ENCODE data around the gene PRDM15. TPM values are rescaled to one million over a fixed set of nuclear protein-coding genes. Genes with fewer than 3 reads are reported as not detected.
A peak's percentile ranks its signal among the peaks of the same experiment; 100 is the strongest.

Gene PRDM15
- total RNA-seq, 2 experiments from 2014 or later: 7.0 to 8.1 TPM

DNA sequence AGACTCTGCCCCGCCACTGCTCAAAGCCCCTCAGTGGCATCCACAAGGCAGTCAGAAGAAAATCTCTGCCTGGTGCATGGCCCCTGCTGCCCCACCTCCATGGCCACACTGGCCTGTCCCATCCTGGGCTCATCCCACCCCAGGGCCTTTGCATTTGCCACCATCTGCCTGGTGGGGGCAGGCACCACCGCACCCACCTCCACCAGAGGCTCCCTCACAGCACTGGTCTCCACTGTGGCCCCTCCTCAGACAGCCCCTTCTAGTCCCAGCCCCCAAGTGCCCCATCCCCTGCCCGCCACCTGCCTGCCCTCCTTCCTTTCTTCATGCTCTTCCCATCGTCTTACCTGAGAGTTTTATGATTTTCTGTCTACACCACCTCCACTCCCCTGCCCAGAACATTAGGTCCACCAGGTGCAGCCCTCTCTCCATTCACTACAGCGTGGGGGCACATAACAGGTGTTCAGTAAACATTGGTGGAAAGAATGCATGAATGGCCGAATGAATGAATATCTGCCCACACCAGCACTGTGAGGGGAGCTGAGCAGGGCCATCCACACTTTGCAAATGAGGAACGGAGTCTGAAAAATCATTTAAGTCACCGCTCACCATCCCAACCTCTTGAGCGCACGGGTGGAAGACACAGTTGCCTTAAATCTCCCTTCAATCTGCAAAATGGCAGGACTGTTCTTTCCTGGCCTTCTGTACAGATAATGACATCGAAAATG lies 2.1 kb downstream of the PRDM15 start:
- DNase-seq: no peak
- Mint-ChIP-seq H3K9me3 (no peaks in the 10 kb centered on the region), H3K27me3 (no peaks in the 10 kb centered on the region), H3K36me3 (ENCODE audit: low read depth) (peaks cover 2% of the 10 kb centered on the region), H3K4me1 (peaks cover 25% of the 10 kb centered on the region), H3K4me3 (no peak overlapping the region), H3K27ac (no peak overlapping the region)
- POLR2A ChIA-PET: interaction anchor here (0.7 to 1.5 kb wide), 5 partner anchors 11 to 312 kb away, joined by 3 to 16 read pairs (median 4); partner anchors contain the start of gene ZBTB21
- CTCF ChIA-PET: interaction anchor here (0.8 to 1.7 kb wide), 6 partner anchors 19 to 594 kb away, joined by 3 to 11 read pairs (median 4); no protein-coding TSS in a partner anchor

DNA sequence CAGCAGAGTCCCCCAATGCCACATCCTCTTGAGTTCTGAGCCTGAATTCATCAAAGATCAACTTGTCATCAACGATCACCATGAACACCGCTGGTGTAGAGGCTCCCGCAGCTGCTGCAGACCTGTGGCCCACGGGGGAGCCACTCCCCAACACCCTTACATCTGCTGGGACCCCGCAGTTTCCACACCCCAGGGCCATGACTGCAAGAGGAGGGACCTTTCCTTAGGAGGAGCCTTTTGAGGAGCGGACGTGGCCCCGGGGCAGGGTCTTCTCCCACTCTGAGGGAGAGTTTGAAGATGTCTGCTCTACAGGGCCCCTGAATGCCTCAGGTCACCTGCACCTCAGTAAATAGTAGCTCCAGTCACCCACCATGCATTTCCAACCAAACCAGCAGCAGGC lies 2.7 kb downstream of the PRDM15 start:
- Mint-ChIP-seq H3K4me3 (no peak overlapping the region), H3K4me1 (peaks cover 25% of the 10 kb centered on the region), H3K36me3 (ENCODE audit: low read depth) (peaks cover 2% of the 10 kb centered on the region), H3K9me3 (no peaks in the 10 kb centered on the region), H3K27ac (no peak overlapping the region), H3K27me3 (no peaks in the 10 kb centered on the region)
- no peak for DNase-seq
- ChIA-PET CTCF (no interaction called here), POLR2A (no interaction called here)

DNA sequence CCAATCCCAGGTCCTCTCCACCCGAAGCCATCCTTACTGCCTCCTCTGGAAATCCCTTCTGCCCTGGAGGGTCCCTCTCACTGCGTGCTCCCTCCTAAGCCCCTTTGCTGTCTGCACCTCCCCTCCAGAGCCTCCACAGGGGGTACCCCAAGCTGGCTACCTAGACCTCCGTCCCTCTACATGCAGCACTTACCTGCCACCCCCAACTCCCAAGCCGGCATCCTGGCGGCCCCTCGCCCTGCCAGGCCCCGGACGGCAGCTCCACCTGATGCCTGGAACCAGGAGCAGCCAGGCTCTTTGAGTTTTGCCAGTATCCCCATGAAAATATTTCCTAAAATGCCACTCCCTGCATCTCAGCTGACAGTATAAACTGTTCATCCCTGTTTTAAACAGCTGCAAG lies 4.1 kb downstream of the PRDM15 start:
- H3K36me3 Mint-ChIP-seq (ENCODE audit: low read depth): peaks cover 2% of the 10 kb centered on the region
- no peak for DNase-seq
- no peaks in the 10 kb centered on the region for H3K27me3 Mint-ChIP-seq
- ChIA-PET POLR2A (no interaction called here), CTCF (no interaction called here)
- H3K27ac Mint-ChIP-seq: no peak overlapping the region
- H3K9me3 Mint-ChIP-seq: no peaks in the 10 kb centered on the region
- no peak overlapping the region for H3K4me3 Mint-ChIP-seq
- peaks cover 22% of the 10 kb centered on the region for H3K4me1 Mint-ChIP-seq

DNA sequence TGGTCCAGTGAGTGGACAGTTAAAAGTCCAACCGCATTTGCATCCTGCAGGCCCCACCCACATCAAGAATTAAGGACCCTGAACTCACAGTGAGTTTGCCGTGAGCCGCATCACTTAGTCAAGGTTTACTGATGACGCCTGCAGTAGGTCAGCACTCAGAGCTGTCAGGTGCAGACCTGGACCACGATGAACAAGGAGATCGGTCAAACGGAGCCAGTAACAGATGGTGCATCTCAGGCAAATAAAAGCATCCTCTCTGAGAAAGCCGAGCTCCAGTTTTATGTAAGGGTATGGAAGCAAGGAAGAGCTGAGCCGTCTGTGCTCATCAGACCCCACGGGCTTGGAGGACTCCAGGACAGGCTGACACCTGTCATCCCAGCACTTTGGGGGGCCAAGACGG lies 4.5 kb downstream of the PRDM15 start:
- Mint-ChIP-seq H3K36me3 (ENCODE audit: low read depth) (peaks cover 2% of the 10 kb centered on the region), H3K27ac (no peak overlapping the region), H3K4me1 (peaks cover 18% of the 10 kb centered on the region), H3K9me3 (no peaks in the 10 kb centered on the region), H3K4me3 (no peak overlapping the region), H3K27me3 (no peaks in the 10 kb centered on the region)
- no peak for DNase-seq
- ChIA-PET CTCF (no interaction called here), POLR2A (no interaction called here)

DNA sequence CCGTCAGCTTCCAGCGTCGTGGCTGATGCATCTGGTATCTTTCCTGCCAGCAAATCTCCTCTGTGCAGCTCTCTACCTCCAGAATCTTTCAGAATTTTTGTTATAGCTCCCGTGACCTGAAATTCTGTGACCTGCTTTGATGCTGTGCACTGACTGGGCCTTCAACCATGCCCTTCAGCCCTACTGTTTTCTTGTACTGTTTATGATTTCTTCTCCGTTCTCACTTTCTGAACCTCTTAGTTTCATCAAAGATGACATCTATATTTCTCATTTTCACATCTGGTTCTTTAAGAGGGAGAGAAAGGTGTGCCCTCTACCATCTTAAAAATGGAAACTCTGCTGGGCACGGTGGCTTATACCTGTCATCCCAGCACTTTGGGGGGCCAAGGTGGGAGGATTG lies 5.7 kb downstream of the PRDM15 start:
- DNase-seq: no peak
- ChIA-PET CTCF (no interaction called here), POLR2A (no interaction called here)
- Mint-ChIP-seq H3K27me3 (no peaks in the 10 kb centered on the region), H3K36me3 (ENCODE audit: low read depth) (peaks cover 2% of the 10 kb centered on the region), H3K4me1 (peaks cover 18% of the 10 kb centered on the region), H3K4me3 (no peak overlapping the region), H3K9me3 (no peaks in the 10 kb centered on the region), H3K27ac (no peak overlapping the region)

DNA sequence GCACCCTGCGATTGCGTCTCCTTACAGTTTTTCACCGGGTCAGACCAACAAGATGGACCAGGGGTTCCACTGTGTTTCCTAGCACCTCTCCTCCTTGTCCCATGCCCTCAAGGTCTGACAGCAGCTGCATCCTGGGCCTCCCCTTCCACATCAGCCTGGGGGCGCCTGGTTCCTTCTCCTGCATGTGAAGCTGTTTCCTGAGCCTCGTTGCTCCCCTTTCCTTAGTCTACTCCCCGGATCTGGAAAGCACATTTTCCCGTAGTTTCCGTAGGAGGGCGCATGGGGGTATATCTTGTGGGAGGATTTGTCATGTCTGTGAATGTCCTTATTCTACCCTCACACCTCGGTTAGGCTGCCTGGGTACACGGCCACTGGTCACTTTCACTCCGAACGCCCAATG lies 6.1 kb downstream of the PRDM15 start:
- ChIA-PET CTCF (no interaction called here), POLR2A (no interaction called here)
- peaks cover 2% of the 10 kb centered on the region for H3K36me3 Mint-ChIP-seq (ENCODE audit: low read depth)
- H3K4me3 Mint-ChIP-seq: no peak overlapping the region
- no peak overlapping the region for H3K27ac Mint-ChIP-seq
- H3K9me3 Mint-ChIP-seq: no peaks in the 10 kb centered on the region
- H3K4me1 Mint-ChIP-seq: peaks cover 16% of the 10 kb centered on the region
- DNase-seq: no peak
- no peaks in the 10 kb centered on the region for H3K27me3 Mint-ChIP-seq

DNA sequence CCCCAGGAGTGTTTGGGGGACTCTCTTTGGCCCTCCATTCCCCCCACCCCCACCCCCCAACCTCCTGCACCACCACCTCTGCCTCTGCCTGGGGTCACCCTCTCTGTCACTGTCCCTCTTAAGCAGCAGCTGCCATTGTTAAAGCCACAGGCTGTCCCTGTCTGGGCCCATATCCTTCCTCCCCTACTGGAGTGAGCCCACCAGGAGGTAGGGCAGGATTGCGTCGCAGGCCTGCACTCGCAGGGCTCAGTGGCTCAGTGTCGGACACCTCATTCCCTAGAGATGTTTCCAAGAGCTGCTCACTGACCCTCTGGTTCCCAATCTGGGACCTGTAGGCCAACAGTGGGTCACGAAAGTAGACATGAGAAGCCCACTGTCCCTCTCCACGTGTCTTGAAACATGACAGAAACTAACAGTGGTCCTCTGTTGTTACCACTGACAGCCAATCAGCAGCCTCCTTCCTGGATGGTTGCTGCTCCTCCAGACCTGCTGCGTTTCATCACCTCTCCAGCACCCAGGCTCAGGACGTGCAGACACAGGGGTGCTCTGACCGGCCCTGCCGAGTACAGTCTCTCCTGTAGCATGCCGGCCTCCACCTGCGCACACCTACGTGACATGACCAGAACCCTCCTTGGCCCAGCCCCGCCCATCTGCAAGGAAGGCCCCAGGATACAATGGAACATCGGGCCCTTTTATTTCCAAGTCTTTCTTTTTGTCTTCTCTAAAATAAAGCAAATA lies 7.7 kb downstream of the PRDM15 start:
- Mint-ChIP-seq H3K9me3 (no peaks in the 10 kb centered on the region), H3K4me3 (no peak overlapping the region), H3K4me1 (peaks cover 5% of the 10 kb centered on the region), H3K36me3 (ENCODE audit: low read depth) (peaks cover 2% of the 10 kb centered on the region), H3K27me3 (no peaks in the 10 kb centered on the region), H3K27ac (no peak overlapping the region)
- POLR2A ChIA-PET: no interaction called here
- no peak for DNase-seq
- CTCF ChIA-PET: interaction anchor here (1.5 kb wide), 1 partner anchor 9 kb away, joined by 3 read pairs; no protein-coding TSS in a partner anchor

DNA sequence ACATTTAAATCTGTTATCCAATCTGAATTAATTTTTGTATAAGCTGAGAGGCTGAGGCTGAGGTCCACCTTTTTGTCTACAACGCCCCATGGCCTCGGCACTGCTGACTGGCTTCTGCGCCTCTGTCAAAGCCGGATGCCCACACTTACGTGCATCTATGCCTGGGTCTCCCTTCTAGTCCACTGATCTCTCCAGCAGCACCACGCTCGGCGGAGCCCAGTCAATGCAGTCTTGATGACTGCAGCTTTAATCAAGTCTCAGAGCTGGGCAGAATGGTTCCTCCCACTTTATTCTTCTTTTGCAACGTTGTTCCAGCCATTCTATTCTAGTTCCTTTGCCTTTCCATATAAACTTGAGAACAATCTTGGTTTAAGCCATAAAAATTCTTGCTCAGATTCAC lies 9.4 kb downstream of the PRDM15 start:
- Mint-ChIP-seq H3K36me3 (ENCODE audit: low read depth) (peaks cover 2% of the 10 kb centered on the region), H3K9me3 (no peaks in the 10 kb centered on the region), H3K27ac (no peak overlapping the region), H3K27me3 (no peaks in the 10 kb centered on the region), H3K4me1 (peaks cover 21% of the 10 kb centered on the region), H3K4me3 (no peak overlapping the region)
- ChIA-PET CTCF (interaction anchor here (1.1 kb wide), 1 partner anchor 53 kb away, joined by 3 read pairs; no protein-coding TSS in a partner anchor), POLR2A (no interaction called here)
- DNase-seq: no peak

DNA sequence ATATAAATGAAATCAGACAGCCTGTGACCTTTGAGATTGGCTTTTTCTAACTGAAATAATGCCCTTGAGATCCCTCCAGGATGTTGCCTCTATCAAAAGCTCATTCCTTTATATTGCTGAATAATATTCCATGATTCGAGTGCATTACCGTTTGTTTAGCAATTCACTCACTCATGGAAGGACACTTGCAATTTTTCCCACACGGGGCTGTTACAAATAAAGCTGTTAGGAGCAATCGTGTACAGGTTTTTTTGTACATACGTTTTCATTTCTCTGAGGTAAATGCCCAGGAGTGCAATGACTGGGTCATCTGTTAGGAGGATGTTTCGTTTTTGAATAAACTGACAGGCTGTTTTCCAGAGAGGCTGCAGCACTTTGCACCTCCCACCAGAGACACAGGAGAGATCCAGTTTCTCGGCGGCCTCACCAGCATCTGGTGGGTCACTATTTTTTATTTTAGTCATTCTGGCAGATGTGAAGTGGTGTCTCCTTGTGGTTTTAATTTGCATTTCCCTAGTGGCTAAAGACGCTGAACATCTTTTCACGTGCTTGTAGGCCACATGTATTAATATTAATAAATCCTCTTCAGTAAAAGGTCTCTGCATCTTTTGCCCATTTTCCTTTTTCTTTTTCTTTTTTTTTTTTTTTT lies 11.0 kb downstream of the PRDM15 start:
- Mint-ChIP-seq H3K4me1 (peaks cover 26% of the 10 kb centered on the region), H3K27ac (no peak overlapping the region), H3K36me3 (ENCODE audit: low read depth) (no peaks in the 10 kb centered on the region), H3K9me3 (no peaks in the 10 kb centered on the region), H3K27me3 (no peaks in the 10 kb centered on the region), H3K4me3 (no peak overlapping the region)
- POLR2A ChIA-PET: no interaction called here
- DNase-seq: no peak
- CTCF ChIA-PET: interaction anchor here (0.7 kb wide), 2 partner anchors 112 to 514 kb away, joined by 3 to 4 read pairs; no protein-coding TSS in a partner anchor

DNA sequence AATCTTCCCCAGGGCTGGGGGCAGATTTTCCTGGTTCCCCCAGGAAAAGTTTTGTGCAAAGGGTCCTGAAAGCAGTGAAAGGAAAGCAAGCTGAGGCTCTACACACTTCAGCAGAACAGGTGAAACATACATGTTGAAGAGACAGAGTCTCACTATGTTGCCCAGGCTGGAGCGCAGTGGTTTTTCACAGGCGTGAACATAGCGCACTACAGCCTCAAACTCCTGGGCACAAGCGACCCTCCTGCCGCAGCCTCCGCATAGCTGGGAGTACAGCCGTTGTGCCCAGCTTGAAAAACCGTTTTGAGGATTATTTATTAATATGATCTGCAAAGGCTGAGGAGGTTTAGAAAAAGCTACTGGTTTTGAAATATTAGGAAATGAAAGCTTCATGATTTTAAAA lies 11.8 kb downstream of the PRDM15 start:
- no peaks in the 10 kb centered on the region for H3K36me3 Mint-ChIP-seq (ENCODE audit: low read depth)
- H3K9me3 Mint-ChIP-seq: no peaks in the 10 kb centered on the region
- no peaks in the 10 kb centered on the region for H3K27me3 Mint-ChIP-seq
- no peak for DNase-seq
- H3K27ac Mint-ChIP-seq: no peak overlapping the region
- peaks cover 26% of the 10 kb centered on the region for H3K4me1 Mint-ChIP-seq
- ChIA-PET CTCF (no interaction called here), POLR2A (no interaction called here)
- H3K4me3 Mint-ChIP-seq: no peak overlapping the region

DNA sequence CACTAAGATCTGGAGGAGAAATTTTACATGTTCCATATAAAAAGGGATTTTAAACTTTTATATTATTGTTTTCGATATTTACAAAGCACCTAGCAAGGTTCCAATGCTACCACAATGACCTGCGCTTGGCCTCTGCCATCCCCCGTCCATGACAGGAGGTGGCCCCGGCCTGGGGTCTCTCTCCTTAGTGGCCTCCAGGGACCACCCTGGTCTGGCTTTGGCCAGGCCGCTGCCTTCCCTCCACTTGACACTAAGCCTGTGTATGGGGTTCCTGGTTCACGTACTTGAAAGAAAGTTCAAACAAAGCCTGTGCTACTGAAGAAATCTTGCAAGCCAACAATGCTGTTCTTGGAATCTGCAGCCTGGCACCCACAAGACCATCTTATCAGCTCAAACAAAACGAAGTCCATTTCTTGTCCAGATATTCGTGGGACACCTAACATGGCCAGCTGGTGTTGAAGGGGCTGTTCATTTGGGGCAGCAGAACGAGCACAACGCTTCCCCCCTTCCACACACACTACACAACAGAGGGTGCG lies 12.8 kb downstream of the PRDM15 start:
- Mint-ChIP-seq H3K36me3 (ENCODE audit: low read depth) (no peaks in the 10 kb centered on the region), H3K9me3 (no peaks in the 10 kb centered on the region), H3K4me3 (no peak overlapping the region), H3K27me3 (no peaks in the 10 kb centered on the region), H3K27ac (no peak overlapping the region), H3K4me1 (peaks cover 26% of the 10 kb centered on the region)
- POLR2A ChIA-PET: interaction anchor here (1.0 kb wide), 1 partner anchor 11 kb away, joined by 6 read pairs; no protein-coding TSS in a partner anchor
- CTCF ChIA-PET: no interaction called here
- no peak for DNase-seq

DNA sequence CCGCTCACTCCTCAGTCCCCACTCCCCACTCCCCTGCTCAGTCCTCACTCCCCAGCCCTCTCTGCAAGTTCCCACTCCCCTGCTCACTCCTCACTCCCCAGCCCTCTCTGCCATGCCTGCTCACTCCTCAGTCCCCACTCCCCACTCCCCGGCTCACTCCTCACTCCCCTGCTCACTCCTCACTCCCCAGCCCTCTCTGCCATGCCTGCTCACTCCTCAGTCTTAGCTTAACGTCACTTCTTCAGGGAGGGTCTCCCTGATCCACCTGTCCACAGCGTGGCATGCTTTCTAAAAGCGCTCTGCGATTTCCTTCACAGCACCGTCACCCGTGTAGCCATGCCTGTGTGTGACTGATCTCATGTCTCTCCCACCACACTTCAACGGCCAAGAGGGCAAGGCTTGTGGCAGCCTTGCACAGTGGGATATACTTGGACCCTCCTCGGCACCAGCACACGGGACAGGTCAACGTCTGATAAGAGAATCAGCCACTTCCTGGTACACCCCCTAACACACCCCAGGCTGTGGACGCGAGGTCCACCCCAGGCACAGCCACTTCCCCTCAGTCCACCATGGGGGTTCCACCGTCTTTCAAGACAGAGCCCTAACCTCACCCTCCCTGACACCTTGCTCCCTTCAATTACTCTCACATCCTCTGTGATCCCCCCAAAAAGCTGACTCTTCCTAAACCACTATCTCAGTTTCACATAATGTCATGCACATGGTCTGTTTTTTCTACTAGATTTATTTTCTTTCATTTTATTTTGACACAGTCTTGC lies 14.0 kb downstream of the PRDM15 start:
- peak overlapping the region; percentile 34 for H3K27ac Mint-ChIP-seq
- H3K4me3 Mint-ChIP-seq: no peak overlapping the region
- no peak for DNase-seq
- ChIA-PET POLR2A (interaction anchor here (1.0 kb wide), 1 partner anchor 13 kb away, joined by 6 read pairs; no protein-coding TSS in a partner anchor), CTCF (no interaction called here)
- no peaks in the 10 kb centered on the region for H3K36me3 Mint-ChIP-seq (ENCODE audit: low read depth)
- H3K9me3 Mint-ChIP-seq: no peaks in the 10 kb centered on the region
- H3K27me3 Mint-ChIP-seq: no peaks in the 10 kb centered on the region
- H3K4me1 Mint-ChIP-seq: peaks cover 26% of the 10 kb centered on the region

All from activated CD4-positive, alpha-beta memory T cell treated with anti-CD3 and anti-CD28 coated beads, Interleukin-2, amount 10 ng/mL, durations not matched to agents 7 days and 5 days (primary cell).